HG03521 (cell line): ENCODE results near the gene ADI1.
A peak's percentile ranks its signal among the peaks of the same experiment; 100 is the strongest.

Experiments
- ATAC-seq: cut with Tn5 transposase; IDR thresholded peaks from one replicate; pipeline ENCODE4 v1.9.1; 2021; ENCODE audit warnings: mild to moderate bottlenecking, moderate library complexity; ENCODE audit not compliant: unreplicated experiment

ADI1 gene, protein sequence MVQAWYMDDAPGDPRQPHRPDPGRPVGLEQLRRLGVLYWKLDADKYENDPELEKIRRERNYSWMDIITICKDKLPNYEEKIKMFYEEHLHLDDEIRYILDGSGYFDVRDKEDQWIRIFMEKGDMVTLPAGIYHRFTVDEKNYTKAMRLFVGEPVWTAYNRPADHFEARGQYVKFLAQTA

DNA sequence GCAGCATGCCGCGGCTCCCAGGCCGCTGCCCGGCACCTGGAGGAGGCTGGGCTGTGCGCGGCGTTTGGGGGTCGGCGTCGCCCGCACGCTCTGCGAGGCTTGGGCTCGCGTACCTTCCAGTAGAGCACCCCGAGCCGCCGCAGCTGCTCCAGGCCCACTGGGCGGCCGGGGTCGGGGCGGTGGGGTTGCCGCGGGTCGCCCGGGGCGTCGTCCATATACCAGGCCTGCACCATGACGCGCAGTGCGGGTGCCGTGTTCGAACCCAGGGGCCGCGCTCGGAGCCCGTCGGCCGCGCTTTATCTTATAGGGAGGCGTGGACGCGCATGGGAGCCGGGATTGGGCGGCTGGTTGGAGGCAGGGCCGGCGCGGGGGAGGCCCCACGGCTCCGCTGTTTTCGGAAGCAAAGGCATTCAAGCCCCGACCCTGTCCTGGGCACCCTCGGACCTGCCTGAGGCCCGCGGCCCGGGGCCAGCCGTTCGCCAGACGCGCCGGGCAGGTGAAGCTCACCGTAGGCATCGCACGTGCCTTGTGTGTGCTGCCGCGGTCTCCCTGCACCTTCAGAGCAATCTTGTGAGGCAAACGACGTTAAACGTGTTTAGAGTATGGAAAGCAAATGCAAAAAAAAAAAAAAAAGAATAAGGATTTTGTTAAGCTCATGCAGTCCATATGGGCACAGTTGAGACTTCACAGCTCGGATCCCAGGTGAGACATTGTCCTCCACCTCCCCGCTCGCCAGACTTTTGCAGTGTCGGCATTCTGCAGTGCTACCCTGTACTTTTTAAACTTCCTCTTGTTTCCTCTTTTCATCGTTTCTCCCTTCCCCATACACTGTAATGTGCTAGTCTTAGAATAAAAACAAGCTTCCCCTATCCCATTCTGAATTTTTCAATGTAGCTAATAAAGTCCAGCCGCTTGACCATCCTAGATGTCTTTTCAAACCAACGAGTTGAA, at the start of gene ADI1:
Gene ADI1, minus strand, starts transcription at position 277 of the 951 bp plus-strand sequence. Its CDS starts 44 bp downstream, at position 233.
- ATAC-seq: peak; percentile 51

DNA sequence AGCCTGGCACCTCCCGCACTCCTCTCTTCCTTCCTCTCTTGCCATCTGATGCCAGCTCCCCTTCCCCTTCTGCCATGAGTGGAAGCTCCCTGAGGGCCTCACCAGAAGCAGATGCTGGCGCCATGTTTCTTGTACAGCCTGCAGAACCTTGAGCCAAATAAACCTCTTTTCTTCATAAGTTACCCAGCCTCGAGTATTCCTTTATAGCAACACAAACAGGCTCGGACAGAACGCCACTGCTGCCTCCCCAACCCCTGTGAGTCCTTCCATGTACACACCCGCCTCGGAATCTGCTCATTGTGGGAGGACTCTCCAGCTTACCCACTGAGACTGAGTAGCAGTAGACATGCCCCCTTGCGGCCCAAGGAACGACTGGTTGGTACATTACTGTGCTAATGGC, 47.5 kb upstream of the ADI1 start:
- ATAC-seq: no peak

GRCh38 chr2:3565117-3565516, 45.8 kb upstream of the ADI1 start:
- no peak for ATAC-seq

DNA sequence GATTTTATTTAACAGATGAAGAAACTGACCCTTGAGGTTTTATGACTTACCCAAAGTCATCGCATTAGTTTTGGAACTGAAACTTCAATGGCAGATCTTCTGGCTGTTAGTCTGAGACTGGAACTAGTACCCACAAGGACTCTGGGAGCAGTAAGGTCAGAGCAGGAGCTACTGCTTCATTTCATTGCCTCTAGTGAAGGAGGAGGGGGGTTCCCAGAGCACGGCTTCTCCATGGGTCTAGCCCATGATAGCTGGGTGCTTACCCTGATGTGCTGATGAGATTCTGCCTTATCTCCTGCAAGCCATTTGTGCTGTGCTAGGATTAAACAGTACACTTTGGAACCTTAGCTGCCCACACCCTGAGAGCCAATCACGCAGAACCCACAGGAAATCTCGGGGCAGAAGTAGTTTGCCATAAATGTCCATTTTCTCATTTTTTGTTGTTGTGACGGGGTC, 44.2 kb upstream of the ADI1 start:
- no peak for ATAC-seq

GRCh38 chr2:3558205-3559014, 39.1 kb upstream of the ADI1 start, which contains the start of gene RNASEH1:
Gene RNASEH1 (minus strand): TSS chr2:3558333. CDS start chr2:3558260, 73 bp downstream.
- peak; percentile 97 for ATAC-seq

DNA sequence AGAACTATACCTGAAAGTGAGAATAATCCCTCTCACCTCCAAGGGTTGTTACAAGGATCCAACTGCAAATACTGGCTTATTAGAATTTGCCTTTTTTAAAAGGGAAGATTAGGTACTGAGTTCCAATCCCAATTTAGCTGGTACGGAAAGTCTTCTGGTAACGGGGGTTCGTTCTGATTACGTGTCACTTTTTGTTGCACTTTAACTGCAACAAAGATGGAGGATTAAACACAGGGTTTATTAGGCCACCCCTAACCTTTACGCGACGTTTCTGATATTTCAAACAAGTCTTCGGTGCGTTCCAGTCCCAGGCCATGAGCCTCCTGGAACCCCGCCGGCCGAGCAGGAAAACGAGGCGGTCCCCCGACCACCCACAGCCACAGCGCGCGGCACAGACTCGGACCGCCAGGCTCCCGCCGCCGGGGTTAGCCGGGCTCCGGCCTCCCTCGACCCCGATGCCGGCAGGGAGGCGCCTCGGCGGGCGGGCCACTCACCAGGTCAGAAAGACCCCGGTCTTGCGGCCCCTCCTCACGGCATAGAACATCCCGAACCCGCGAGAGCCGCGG, 38.4 kb upstream of the ADI1 start:
- peak; percentile 29 for ATAC-seq

- ATAC-seq: no peak
Measured at GRCh38 chr2:3553946-3554345, 34.6 kb upstream of the ADI1 start.

GRCh38 chr2:3547915-3548314, 28.6 kb upstream of the ADI1 start:
- ATAC-seq: no peak

- ATAC-seq: no peak
Measured at GRCh38 chr2:3545788-3546478, 26.6 kb upstream of the ADI1 start.

DNA sequence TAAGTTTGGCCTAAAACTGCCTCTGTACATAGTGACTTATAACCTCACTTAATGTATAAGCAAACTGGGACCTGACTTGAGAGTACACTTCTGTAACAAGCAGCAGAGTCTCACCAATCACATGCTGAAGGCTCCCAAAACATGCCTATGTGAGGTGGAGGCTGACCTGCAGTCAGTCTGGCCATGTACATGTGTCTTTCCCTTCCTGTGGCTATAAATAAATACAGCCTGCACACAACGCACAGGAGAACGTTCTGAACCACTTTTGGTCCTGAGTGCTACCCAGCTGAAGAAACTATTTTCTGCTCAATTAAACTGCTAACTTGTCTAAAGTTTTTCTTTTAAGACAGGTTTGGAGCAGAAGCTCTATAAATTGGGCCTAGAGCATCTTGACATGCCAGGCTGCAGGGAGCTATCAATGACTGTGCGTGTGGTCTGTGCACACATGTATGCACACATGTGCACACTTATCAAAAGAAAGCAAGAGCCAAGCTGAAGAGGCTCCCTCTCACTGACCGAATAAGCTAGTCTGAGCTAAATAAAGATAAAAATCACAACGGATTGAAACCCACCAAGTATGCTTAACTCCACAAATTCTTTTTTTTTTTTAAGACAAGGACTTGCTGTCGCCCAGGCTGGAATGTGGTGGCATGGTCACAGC, 23.8 kb upstream of the ADI1 start:
- ATAC-seq: no peak

DNA sequence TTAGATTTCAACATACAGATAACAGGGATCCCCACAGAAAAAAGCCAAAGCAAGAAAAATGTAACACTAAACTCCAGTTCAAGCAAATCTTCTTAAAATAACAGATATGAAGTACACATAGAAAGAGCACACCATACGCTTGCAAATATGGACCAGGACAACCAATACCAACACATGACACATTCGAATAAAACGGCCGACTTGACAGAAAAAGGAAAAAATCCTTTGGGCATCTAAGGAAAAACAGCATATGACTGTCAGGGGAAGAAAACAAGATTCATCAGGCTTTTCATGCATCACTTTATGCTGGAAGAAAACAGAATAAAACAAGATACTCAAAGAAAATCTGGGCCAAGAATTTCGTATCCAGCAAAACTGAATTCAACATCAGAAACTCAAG, 22.8 kb upstream of the ADI1 start:
- ATAC-seq: no peak

DNA sequence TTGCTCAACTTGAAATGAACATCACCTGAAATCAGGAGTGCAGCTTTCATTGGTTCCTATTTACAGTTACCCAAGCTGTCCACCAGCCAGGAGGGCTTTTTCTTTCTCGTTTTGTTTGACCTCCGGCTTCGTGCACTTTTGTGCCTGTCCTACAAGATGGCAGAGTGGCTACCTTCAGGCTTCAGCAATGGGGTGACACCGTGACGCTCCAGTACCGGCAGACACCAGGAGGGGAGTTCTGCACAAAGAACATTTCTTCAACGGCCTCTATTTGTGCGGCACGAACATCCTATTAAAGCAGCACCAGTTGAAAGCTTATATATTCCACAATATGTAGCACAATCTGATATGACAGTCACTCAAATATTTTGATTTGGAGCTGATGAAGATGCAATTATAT, 20.5 kb upstream of the ADI1 start:
- no peak for ATAC-seq

DNA sequence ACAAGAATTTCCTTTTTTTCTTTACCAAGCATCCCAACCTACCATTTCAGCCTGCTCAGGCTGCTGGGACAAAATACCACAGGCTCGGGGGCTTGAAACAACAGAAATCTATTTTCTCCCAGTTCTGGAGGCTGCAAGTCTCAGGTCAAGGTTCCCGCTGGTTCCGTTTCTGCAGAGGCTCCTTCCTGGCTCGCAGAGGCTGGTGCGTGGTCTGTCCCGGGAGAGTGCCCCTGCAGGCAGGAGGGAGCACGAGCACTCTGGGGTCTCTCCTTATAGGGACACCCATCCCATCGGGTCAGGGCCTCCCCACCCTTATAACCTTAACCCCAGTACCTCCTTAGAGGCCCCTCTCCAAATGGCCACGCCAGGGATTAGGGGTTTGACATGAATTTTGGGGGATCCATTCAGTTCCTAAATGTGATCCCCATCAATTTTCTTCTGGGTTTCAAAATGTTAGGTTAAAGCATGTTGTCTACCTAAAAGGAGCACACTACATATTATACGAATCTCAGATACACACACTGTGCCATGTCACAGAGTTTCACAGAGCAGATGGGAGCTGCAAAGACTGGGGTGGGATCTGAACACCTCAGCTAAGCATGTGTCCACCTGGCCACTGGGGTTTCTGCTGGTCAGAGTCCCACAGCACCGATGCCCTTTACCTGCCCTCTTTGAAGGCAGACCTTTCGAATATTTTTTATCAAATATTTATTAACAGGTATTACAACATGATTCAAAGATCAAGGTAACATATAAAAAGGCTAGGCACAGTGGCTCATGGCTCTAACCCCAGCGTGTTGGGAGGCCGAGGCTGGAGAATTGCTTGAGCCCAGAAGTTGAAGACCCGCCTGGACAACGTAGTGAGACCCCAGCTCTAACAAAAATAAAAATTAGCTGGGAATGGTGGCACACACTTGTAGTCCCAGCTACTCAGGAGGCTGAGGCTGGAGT, 17.6 kb upstream of the ADI1 start:
- ATAC-seq: peak; percentile 58

DNA sequence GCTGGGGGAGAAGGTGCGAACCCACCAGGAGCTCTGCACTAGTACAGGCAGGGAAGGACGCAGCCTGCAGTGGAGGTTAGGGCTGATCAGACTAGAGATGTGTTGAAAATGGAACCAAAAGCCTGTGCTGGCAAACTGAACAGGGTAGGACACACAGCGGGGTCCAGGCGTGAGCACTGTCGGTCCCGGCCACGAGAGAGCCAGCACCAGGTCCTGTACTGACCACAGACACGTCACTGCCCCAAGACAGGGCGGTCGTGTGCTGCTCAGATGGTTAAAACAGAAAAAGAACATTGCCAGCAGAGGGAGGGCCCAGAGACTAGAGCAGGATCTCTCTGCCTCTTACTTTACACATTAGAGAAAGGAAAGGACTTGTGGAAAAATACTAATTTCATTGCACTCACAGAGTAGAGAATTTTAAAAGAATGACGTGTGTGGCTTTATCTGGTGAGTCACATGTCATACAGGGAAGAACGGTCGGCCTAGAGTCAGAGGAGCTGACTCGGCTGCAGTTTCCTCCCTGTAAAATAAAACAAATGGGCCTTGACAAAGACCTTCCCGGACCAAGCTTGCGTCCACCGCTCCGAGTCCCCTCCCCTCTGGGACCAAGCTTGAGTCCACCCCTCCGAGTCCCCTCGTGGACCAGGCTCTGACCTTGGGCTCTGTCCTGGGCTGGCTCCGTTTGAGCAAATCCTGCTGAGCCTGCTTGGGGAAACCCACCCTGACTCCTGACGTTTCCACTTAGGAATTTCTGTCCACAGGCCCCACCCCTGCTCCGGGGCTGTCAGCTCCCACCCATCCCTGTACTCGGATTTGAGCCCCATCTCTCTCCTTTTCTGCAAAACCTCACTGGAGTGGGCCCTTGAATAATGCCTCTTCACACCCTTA, 16.7 kb upstream of the ADI1 start:
- peak; percentile 53 for ATAC-seq

DNA sequence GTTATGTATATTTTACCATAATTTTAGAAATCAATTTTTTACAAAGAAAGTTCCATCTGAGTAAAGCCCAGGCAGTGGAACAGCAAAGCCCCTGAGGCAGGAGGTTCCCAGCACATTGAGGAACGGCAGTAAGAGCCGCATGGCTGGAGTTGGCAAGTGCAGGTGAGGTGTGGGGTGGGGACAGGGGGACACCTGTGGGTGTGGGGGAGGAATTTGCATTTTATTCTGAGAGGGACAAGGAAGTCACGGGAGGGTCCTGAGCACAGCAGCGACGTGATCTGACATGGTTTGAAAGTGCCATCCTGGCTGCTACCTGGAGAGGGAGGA, 16.1 kb upstream of the ADI1 start:
- no peak for ATAC-seq

GRCh38 chr2:3534251-3534814, 15.0 kb upstream of the ADI1 start:
- ATAC-seq: no peak

- ATAC-seq: no peak
Measured at GRCh38 chr2:3533836-3534235, 14.5 kb upstream of the ADI1 start.
